Epithelial cell of esophagus (primary cell): ENCODE measurements around the gene URB1.

ENCODE experiments used
- DNase-seq: peaks from one replicate; pipeline ENCODE4 v3.0.0; 2010; ENCODE audit warnings: low read depth
- H3K4me3 ChIP-seq: 2 replicates; pipeline ENCODE4 v1.5.1; 2011; ENCODE audit warnings: mild to moderate bottlenecking, low read length, control low read depth
- CTCF ChIP-seq: IDR thresholded peaks from 2 replicates; pipeline ENCODE4 v1.5.1; 2011; ENCODE audit warnings: low read depth, mild to moderate bottlenecking, low read length, control low read depth, inconsistent platforms; ENCODE audit not compliant: insufficient read depth; ENCODE audit errors: missing control alignments

URB1 gene

GRCh38 chr21:32335601-32336575 lies 56.9 kb downstream of the URB1 start:
- no peak for DNase-seq
- no peak overlapping the region for H3K4me3 ChIP-seq
- no peak for TF ChIP-seq CTCF

GRCh38 chr21:32334980-32335531 lies 57.8 kb downstream of the URB1 start:
- H3K4me3 ChIP-seq = no peak overlapping the region
- TF ChIP-seq CTCF = no peak
- DNase-seq = no peak

GRCh38 chr21:32333953-32334673 lies 58.7 kb downstream of the URB1 start:
- TF ChIP-seq CTCF = no peak
- no peak for DNase-seq
- H3K4me3 ChIP-seq = no peak overlapping the region

GRCh38 chr21:32332463-32332951 lies 60.3 kb downstream of the URB1 start:
- no peak for DNase-seq
- TF ChIP-seq CTCF = no peak
- no peak overlapping the region for H3K4me3 ChIP-seq

- no peak for DNase-seq
- H3K4me3 ChIP-seq = no peak overlapping the region
- TF ChIP-seq CTCF = no peak
Observed at GRCh38 chr21:32331444-32332305, 61.1 kb downstream of the URB1 start.

- H3K4me3 ChIP-seq = no peak overlapping the region
- TF ChIP-seq CTCF = no peak
- DNase-seq = no peak
Observed at GRCh38 chr21:32330784-32331311, 62.0 kb downstream of the URB1 start.
